Body of pancreas (tissue), 4 donors: ENCODE results near the gene GPD1L. TPM values are rescaled to one million over a fixed set of nuclear protein-coding genes. Genes with fewer than 3 reads are reported as not detected.

Source experiments
- ATAC-seq: fragments of 150-250 bp; one replicate; pipeline ENCODE4 v1.9.1; 2016
- DNase-seq, 4 donors: peaks; one replicate each; pipeline ENCODE4 v3.0.0-alpha.2; 2019
- H3K27ac ChIP-seq, 4 donors: fragments of 200-600 bp; sonication (generic); 1 replicate in 3 of 4; 2 replicates in 1 of 4; pipeline versions ENCODE4 v1.5.1 to v1.6.1; 2016 to 2019; ENCODE audit warnings: mild to moderate bottlenecking in 1 of 4, mixed read lengths in 1 of 4, moderate library complexity in 1 of 4
- H3K27me3 ChIP-seq, 2 donors: fragments of 200-600 bp; sonication (generic); one replicate each; pipeline ENCODE4 v1.6.0; 2016; ENCODE audit warnings: mild to moderate bottlenecking in 1 of 2
- H3K36me3 ChIP-seq, 2 donors: fragments of 200-600 bp; sonication (generic); replicated peaks in 1 of 2; 2 replicates each; pipeline ENCODE4 v1.5.1; 2016; ENCODE audit warnings: low read depth in 2 of 2; ENCODE audit not compliant: insufficient read depth in 1 of 2
- H3K4me1 ChIP-seq: fragments of 200-600 bp; sonication (generic); one replicate; pipeline ENCODE4 v1.6.0; 2016
- H3K4me3 ChIP-seq, 2 donors: fragments of 200-600 bp; sonication (generic); 1 replicate in 1 of 2; 2 replicates in 1 of 2; pipeline ENCODE4 v1.5.1; 2016 to 2019
- H3K9me3 ChIP-seq, 3 donors: fragments of 200-600 bp; sonication (generic); 1 replicate in 2 of 3; 2 replicates in 1 of 3; pipeline ENCODE4 v1.5.1; 2016
- POLR2A ChIP-seq, 3 donors: fragments of 450-650 bp; IDR thresholded peaks; one replicate each; pipeline ENCODE4 v1.6.1; 2016; ENCODE audit warnings: antibody characterized with exemption in 3 of 3, mild to moderate bottlenecking in 2 of 3
- WGBS, 2 donors: methylation state at CpG; one replicate each; pipeline ENCODE4 v1.1.5; 2017; 5-methylcytosine and 5-hydroxymethylcytosine counted together
- intact Hi-C: fragments of 100-400 bp; cut with DNase I; formaldehyde crosslinking; loops from one replicate; pipeline ENCODE4 v1.15.1; 2023
- total RNA-seq, 2 donors: library from RNA; depleted of rRNA; stranded (reverse); fragments of >200 nt; gene quantifications; one replicate each; pipeline ENCODE4 v1.1.0, GENCODE V29; 2016
- TF ChIP-seq, protein P1 (sequence below), 7 experiments: fragments of 450-650 bp in 4 of 7; fragments of 200-600 bp in 3 of 7; sonication (generic) in 3 of 7; IDR thresholded peaks; one replicate each; pipeline ENCODE4 v1.5.1; 2016 to 2019; ENCODE audit warnings: antibody characterized with exemption in 7 of 7

The GPD1L gene
- total RNA-seq, 2 donors from 2014 or later: 23.6 to 97.6 TPM

DNA sequence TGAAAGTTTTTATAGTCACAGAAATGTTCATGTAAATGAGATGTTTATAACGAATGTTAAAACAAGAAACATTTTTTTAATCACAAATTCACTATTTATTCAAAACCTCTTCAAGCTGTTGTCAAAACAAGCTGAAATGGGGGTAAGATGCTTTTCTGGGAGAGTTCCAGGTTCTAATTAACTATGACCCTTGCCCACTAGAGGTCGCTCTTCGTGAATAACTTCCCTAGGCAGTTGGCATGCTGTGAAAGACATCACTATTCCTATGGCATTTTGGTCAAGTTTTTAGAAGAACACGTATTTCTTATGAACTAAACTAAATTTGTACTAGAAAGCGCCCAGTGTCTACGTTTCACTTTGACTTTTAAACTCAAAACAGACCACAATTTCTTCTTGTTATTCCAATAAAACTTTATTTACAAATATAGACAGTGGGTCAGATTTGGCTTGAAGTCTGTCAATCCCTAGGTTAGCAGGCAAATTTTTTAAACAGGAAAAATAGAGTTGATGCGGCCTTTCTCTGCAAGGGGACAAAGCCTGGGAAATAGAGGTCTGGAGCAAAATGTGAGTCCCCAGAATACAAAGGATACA is 69.3 kb downstream of the GPD1L start:
- Histone ChIP-seq H3K9me3 (no peaks in the 10 kb centered on the region), H3K4me3 (no peak overlapping the region), H3K27me3 (no peaks in the 10 kb centered on the region), H3K27ac (no peak overlapping the region), H3K4me1 (peaks cover 6% of the 10 kb centered on the region), H3K36me3 (no peaks in the 10 kb centered on the region)
- intact Hi-C loops: loop anchor here (10.0 kb wide), 2 partner anchors 299 to 489 kb away; no protein-coding TSS in a partner anchor
- 27 to 41% methylated on average over 7 of the region's 7 CpGs for WGBS, 2 donors
- DNase-seq: peak; percentile 47 to 61 (median 52)
- no peak for ATAC-seq
- no peak for TF ChIP-seq POLR2A (IDR thresholded peaks at IDR 0.05)
- TF ChIP-seq, protein P1, sequence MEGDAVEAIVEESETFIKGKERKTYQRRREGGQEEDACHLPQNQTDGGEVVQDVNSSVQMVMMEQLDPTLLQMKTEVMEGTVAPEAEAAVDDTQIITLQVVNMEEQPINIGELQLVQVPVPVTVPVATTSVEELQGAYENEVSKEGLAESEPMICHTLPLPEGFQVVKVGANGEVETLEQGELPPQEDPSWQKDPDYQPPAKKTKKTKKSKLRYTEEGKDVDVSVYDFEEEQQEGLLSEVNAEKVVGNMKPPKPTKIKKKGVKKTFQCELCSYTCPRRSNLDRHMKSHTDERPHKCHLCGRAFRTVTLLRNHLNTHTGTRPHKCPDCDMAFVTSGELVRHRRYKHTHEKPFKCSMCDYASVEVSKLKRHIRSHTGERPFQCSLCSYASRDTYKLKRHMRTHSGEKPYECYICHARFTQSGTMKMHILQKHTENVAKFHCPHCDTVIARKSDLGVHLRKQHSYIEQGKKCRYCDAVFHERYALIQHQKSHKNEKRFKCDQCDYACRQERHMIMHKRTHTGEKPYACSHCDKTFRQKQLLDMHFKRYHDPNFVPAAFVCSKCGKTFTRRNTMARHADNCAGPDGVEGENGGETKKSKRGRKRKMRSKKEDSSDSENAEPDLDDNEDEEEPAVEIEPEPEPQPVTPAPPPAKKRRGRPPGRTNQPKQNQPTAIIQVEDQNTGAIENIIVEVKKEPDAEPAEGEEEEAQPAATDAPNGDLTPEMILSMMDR (IDR thresholded peaks at IDR 0.05): peak; percentile 9 to 59 (median 53)

DNA sequence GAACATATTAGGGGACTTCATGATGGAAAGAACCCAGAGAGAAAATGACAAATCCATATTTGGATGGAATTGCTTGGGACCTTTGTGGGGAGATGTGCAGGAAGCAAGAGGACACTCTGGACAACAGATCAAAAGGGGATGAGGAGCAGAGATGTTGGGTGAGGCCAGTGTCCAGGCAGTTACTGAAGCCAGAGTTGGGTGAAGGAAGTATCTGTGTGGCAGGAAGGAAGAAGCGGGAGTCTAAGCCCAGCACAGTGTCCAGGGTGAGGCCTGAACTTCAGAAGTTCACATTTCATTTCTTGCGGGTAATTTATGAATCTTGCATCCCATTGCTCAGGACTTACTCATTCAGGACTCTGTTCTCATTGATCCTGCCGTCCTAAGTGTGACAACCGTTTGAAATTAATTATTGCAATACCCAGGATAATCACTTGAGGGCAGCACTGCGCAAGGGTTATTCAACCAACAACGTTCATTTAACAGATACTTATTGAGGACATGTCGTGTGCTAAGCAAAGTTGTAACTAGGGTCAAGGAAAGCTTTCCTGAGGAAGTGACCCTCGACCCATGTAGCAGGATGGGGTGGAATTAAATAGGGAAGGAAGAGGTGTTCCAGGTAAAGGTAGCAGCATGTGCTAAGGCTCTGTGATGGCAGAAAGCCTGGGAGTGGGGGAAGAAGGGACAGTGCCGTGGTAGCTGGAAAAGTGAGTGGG is 70.7 kb downstream of the GPD1L start:
- DNase-seq: peak; percentile 47 to 67 (median 60)
- H3K27me3 ChIP-seq: no peaks in the 10 kb centered on the region
- H3K4me3 ChIP-seq: no peak overlapping the region
- intact Hi-C loops: loop anchor here (10.0 kb wide), 2 partner anchors 298 to 488 kb away; no protein-coding TSS in a partner anchor
- H3K4me1 ChIP-seq: peaks cover 6% of the 10 kb centered on the region
- TF ChIP-seq POLR2A (IDR thresholded peaks at IDR 0.05): no peak
- TF ChIP-seq, protein P1 (IDR thresholded peaks at IDR 0.05): peak; percentile 57 to 83 (median 79)
- 11 to 12% methylated on average over 9 of the region's 9 CpGs for WGBS, 2 donors
- H3K27ac ChIP-seq: no peak overlapping the region
- H3K9me3 ChIP-seq: no peaks in the 10 kb centered on the region
- peak; percentile 72 for ATAC-seq
- H3K36me3 ChIP-seq: no peaks in the 10 kb centered on the region

DNA sequence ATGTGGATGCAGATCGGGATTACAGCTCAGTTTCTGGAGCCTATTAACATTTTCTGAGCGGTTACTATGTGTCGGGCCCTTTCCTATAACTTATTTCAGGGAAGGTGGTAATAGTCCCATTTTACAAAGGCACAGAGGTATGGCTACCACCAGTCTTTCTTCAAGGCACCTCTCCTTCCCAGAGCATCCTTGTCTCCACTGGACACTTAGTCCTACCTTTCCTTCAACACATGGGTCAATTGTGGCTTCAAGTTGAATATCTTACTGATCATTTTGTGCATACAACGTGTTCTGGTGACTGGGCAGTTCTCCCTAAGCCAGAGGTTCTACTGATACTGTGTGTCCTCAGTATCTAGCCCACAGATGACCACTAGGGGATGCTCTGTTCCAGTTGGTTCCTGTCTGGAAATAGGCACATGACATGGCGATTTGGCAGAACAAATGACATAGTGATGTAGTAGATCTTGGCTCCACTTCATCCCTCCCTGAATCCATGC is 71.3 kb downstream of the GPD1L start:
- DNase-seq (peak; percentile 84 to 93 (median 86)), ATAC-seq (peak; percentile 95)
- Histone ChIP-seq H3K9me3 (no peaks in the 10 kb centered on the region), H3K36me3 (no peaks in the 10 kb centered on the region), H3K27ac (no peak overlapping the region), H3K27me3 (no peaks in the 10 kb centered on the region), H3K4me3 (no peak overlapping the region), H3K4me1 (peaks cover 6% of the 10 kb centered on the region)
- TF ChIP-seq, protein P1 (IDR thresholded peaks at IDR 0.05): peak in 6 of 7 experiments; percentile 58 to 97 (median 94)
- TF ChIP-seq POLR2A (IDR thresholded peaks at IDR 0.05): no peak
- WGBS, 2 donors: 11 to 13% methylated on average over 5 of the region's 5 CpGs
- intact Hi-C loops: loop anchor here (10.0 kb wide), 2 partner anchors 297 to 487 kb away; no protein-coding TSS in a partner anchor

DNA sequence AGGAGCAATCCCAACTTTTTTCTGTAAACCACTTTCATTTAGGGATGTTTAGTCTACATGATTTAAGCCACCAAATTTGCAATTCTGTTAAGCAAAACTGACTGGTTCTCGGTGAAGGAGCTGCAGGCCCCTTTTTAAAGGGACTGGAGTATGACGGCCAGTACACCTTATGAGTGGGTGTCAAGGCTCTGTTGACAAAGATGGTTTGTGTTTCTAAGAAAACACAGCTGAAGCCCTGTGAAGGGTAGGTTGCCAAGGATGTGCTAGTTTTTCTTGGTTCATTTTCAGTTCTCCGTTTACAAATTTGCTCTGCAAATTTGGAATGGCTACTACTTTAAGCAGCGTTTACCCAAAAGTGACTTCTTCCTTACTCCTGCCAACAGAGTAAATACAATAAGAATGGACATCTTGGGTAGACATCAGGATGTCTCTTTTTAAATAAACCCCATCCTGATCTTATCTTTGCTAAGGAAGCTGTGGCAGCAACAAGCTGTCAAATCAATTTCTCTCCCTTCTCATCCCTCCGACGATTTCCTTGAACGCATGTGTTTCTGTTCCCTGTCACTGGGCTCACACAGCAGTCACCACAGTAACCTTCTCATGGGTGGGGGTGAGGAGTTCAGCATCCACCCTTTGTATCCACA is 73.8 kb downstream of the GPD1L start:
- Histone ChIP-seq H3K9me3 (no peaks in the 10 kb centered on the region), H3K27me3 (no peaks in the 10 kb centered on the region), H3K4me1 (peaks cover 6% of the 10 kb centered on the region), H3K4me3 (no peak overlapping the region), H3K27ac (no peak overlapping the region), H3K36me3 (no peaks in the 10 kb centered on the region)
- no peak for DNase-seq
- TF ChIP-seq, protein P1 (IDR thresholded peaks at IDR 0.05): no peak
- no peak for TF ChIP-seq POLR2A (IDR thresholded peaks at IDR 0.05)
- intact Hi-C loops: no loop called here
- WGBS, 2 donors: 54% methylated on average over 7 of the region's 7 CpGs
- ATAC-seq: no peak
